Left lung (tissue), 10 donors: ENCODE data around the gene ATXN10. TPM values are rescaled to one million over a fixed set of nuclear protein-coding genes. Genes with fewer than 3 reads are reported as not detected.

Source experiments
- ATAC-seq: fragments of 200-7000 bp; cut with Tn5 transposase; one replicate; pipeline ENCODE4 v1.9.1; 2020; ENCODE audit warnings: moderate library complexity
- DNase-seq, 4 donors: peaks; one replicate each; pipeline ENCODE4 v3.0.0-alpha.2; 2013 to 2020
- H3K27ac ChIP-seq, 2 donors: fragments of 200-600 bp; sonication (generic) in 1 of 2; one replicate each; pipeline versions ENCODE4 v1.5.0 to v1.8.0; 2020 to 2021
- H3K27me3 ChIP-seq, 2 donors: fragments of 200-600 bp; sonication (generic) in 1 of 2; one replicate each; pipeline versions ENCODE4 v1.5.0 to v1.8.0; 2020 to 2021
- H3K36me3 ChIP-seq, 2 donors: fragments of 200-600 bp; sonication (generic) in 1 of 2; one replicate each; pipeline versions ENCODE4 v1.5.0 to v1.8.0; 2020 to 2021
- H3K4me1 ChIP-seq, 2 donors: fragments of 200-600 bp; one replicate each; pipeline ENCODE4 v1.8.0; 2021
- H3K4me3 ChIP-seq, 2 donors: fragments of 200-600 bp; sonication (generic) in 1 of 2; one replicate each; pipeline versions ENCODE4 v1.5.0 to v1.8.0; 2020 to 2021; ENCODE audit warnings: mild to moderate bottlenecking in 1 of 2
- H3K9me3 ChIP-seq, 2 donors: fragments of 200-600 bp; sonication (generic) in 1 of 2; one replicate each; pipeline versions ENCODE4 v1.5.0 to v1.8.0; 2020 to 2021
- CTCF ChIP-seq, 2 donors: fragments of 200-600 bp; sonication (generic) in 1 of 2; IDR thresholded peaks; one replicate each; pipeline versions ENCODE4 v1.5.0 to v1.8.0; 2021; ENCODE audit warnings: antibody characterized with exemption in 2 of 2
- intact Hi-C, 2 donors: fragments of 100-400 bp; cut with DNase I; formaldehyde crosslinking; loops; one replicate each; pipeline versions ENCODE4 v1.11.2 to v1.14.2; 2022
- polyA plus RNA-seq, 6 donors: library from polyadenylated mRNA; unstranded; fragments of 120-200 nt; gene quantifications; one replicate each; pipeline ENCODE4 v1.2.1, GENCODE V29; 2013; ENCODE audit not compliant: insufficient read length in 6 of 6
- total RNA-seq, 2 donors: library from RNA; stranded (reverse); fragmentation: NEBNext Ultra II Directional; extraction: Animal tissue kit (Norgen Biotek cat#: 25700); gene quantifications; one replicate each; pipeline ENCODE4 v1.2.1, GENCODE V29; 2021
- donor health status: DM: no; HTN: yes; CAD: no.
- donor health status: DM: no; HTN: no; CAD: no.

ATXN10 gene
- total and polyA plus RNA-seq, 8 donors, result 117 to 281 (median 237) TPM

- TF ChIP-seq CTCF (IDR thresholded peaks at IDR 0.05), result no peak
- peaks cover 2 to 19% of the 10 kb centered on the region in 2 donors for H3K4me1 ChIP-seq
- DNase-seq (no peak), ATAC-seq (no peak)
- no peak overlapping the region for H3K4me3 ChIP-seq
- no peaks in the 10 kb centered on the region for H3K36me3 ChIP-seq
- intact Hi-C loops, result no loop called here
- no peak overlapping the region for H3K27ac ChIP-seq
- no peaks in the 10 kb centered on the region for H3K27me3 ChIP-seq
- no peaks in the 10 kb centered on the region for H3K9me3 ChIP-seq
These were observed 109.8 kb downstream of the ATXN10 start for GRCh38 chr22:45781459-45781858.

GRCh38 chr22:45781966-45782365 lies 110.3 kb downstream of the ATXN10 start:
- Histone ChIP-seq H3K27me3 (no peaks in the 10 kb centered on the region), H3K9me3 (no peaks in the 10 kb centered on the region), H3K4me1 (peaks cover 2 to 22% of the 10 kb centered on the region in 2 donors), H3K36me3 (no peaks in the 10 kb centered on the region), H3K27ac (no peak overlapping the region), H3K4me3 (no peak overlapping the region)
- intact Hi-C loops, result no loop called here
- ATAC-seq (no peak), DNase-seq (no peak)
- no peak for TF ChIP-seq CTCF (IDR thresholded peaks at IDR 0.05)

- no peak for DNase-seq
- no peaks in the 10 kb centered on the region for H3K36me3 ChIP-seq
- H3K4me1 ChIP-seq, result peaks cover 2 to 22% of the 10 kb centered on the region in 2 donors
- H3K4me3 ChIP-seq, result no peak overlapping the region
- no peaks in the 10 kb centered on the region for H3K9me3 ChIP-seq
- intact Hi-C loops, result no loop called here
- no peak for TF ChIP-seq CTCF (IDR thresholded peaks at IDR 0.05)
- no peak overlapping the region for H3K27ac ChIP-seq
- ATAC-seq, result no peak
- no peaks in the 10 kb centered on the region for H3K27me3 ChIP-seq
These were observed 111.4 kb downstream of the ATXN10 start for GRCh38 chr22:45783021-45783420.

GRCh38 chr22:45783690-45784089 lies 112.1 kb downstream of the ATXN10 start:
- intact Hi-C loops, result no loop called here
- no peaks in the 10 kb centered on the region for H3K36me3 ChIP-seq
- no peak for DNase-seq
- TF ChIP-seq CTCF (IDR thresholded peaks at IDR 0.05), result no peak
- H3K4me1 ChIP-seq, result peaks cover 2 to 22% of the 10 kb centered on the region in 2 donors
- no peak overlapping the region for H3K27ac ChIP-seq
- no peaks in the 10 kb centered on the region for H3K9me3 ChIP-seq
- peak; percentile 10 for ATAC-seq
- no peak overlapping the region for H3K4me3 ChIP-seq
- H3K27me3 ChIP-seq, result no peaks in the 10 kb centered on the region

- H3K27ac ChIP-seq, result peak overlapping the region in 1 of 2 donors; percentile 4
- ATAC-seq, result peak; percentile 8
- no peak for TF ChIP-seq CTCF (IDR thresholded peaks at IDR 0.05)
- H3K36me3 ChIP-seq, result no peaks in the 10 kb centered on the region
- no peak overlapping the region for H3K4me3 ChIP-seq
- peaks cover 2 to 22% of the 10 kb centered on the region in 2 donors for H3K4me1 ChIP-seq
- no peak for DNase-seq
- H3K27me3 ChIP-seq, result no peaks in the 10 kb centered on the region
- H3K9me3 ChIP-seq, result no peaks in the 10 kb centered on the region
- intact Hi-C loops, result no loop called here
These were observed 113.0 kb downstream of the ATXN10 start for GRCh38 chr22:45784357-45785277.
